HG03565 (cell line): Measurements from ENCODE around the gene TIMP4.

ENCODE experiments used
- ATAC-seq: cut with Tn5 transposase; IDR thresholded peaks from one replicate; pipeline ENCODE4 v1.9.1; 2021; ENCODE audit warnings: mild to moderate bottlenecking, moderate library complexity; ENCODE audit not compliant: unreplicated experiment

TIMP4 gene

DNA sequence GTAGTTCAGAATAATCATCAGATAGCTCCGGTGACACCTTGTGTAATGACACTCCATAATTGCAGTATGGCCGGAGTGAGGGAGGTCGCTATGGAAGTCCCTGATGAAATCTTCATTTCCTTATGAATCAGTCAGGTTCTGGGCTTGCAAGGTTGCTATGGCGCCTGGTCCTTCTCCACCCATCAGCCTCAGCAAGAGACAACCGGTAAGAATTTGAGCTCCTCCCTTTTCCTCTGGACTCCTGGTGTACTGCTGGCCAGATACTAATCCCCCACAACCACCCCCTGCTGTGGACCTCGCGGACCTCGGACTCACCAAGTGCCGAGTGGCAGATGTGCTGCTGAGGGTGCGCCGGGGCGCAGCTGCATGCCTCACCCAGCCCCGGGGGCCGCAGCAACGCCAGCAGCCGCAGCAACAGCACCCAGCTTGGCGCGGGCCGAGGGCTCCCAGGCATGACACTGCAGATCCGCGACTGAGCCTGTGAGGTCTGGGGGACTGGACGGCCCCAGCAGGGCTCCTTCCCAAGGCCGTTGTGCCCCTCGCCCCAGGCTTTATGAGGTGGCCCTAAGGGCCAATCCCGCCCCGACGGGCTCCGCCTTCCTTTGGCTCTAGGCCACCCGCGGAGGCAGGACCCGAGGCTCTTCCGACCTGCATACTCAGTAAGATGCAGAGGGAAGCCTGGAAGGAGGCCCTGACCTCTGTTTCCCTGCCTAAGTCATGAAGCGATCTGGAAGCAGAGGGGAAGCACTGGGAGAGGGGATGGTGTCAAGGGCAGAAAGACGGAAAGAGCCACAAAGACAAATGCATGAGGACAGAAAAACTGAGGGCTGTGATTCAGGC is at the start of gene TIMP4:
TSS of gene TIMP4 (minus strand) at position 526 of the 840 bp plus-strand sequence. CDS start at position 454, 72 bp downstream.
- ATAC-seq = no peak

GRCh38 chr3:12205171-12205570 is 46.5 kb upstream of the TIMP4 start:
- no peak for ATAC-seq

DNA sequence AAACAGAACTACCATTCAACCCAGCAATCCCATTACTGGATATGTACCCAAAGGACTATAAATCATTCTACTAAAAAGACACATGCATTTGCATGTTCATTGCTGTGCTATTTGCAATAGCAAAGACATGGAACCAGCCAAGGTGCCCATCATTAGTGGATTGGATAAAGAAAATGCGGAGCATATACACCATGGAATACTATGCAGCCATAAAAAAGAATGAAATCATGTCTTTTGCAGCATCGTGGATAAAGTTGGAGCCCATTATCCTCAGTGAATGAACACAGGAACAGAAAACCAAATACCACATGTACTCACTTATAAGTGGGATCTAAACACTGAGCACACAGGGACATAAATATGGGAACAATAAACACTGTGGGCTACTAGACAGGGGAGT is 43.1 kb upstream of the TIMP4 start:
- no peak for ATAC-seq

GRCh38 chr3:12198301-12198700 is 39.6 kb upstream of the TIMP4 start:
- no peak for ATAC-seq

- peak; percentile 35 for ATAC-seq
Measured at GRCh38 chr3:12197475-12197874, 38.8 kb upstream of the TIMP4 start.

DNA sequence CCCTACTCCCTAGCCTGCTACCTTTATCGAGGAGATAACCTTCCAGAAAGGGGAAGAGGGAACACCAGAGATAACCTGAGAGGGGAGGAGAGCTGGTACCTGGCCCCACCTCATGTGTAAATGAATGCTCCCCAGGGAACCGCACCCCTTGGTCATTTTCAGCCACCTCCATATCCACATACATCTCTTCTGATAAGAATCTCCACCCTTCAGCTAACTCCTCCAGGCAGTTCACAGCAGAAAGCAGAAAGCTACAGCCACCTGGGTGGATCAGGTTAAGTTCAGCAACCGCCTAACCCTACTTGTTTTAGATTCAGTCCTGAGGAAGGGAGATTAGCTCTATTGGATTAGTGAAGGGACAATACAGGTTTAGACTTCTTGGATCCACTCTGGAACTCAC is 38.0 kb upstream of the TIMP4 start:
- ATAC-seq = no peak

- ATAC-seq = no peak
Measured at GRCh38 chr3:12195231-12195630, 36.5 kb upstream of the TIMP4 start.

- peak; percentile 35 for ATAC-seq
Measured at GRCh38 chr3:12194669-12195161, 36.0 kb upstream of the TIMP4 start.

DNA sequence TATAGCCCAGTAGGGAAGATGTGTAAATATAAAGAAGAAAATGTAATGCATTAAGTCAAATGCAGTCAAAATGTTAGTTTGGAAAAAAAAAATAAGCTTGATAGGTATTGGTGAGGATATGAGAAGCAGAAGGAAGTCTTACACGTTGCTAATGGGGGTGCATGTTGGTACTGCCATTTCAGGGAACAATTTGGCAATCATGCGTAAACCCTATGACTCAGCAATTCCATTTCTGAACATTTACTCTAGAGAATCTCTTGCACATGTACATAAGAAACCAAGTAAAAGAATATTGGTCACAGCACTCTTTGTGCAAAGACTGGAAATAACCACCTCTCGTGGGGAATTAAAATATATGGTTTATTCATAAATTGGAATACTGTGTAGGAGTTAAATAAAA is 35.5 kb upstream of the TIMP4 start:
- peak; percentile 15 for ATAC-seq

GRCh38 chr3:12193485-12194165 is 34.9 kb upstream of the TIMP4 start:
- ATAC-seq = peak; percentile 56

GRCh38 chr3:12192655-12193484 is 34.2 kb upstream of the TIMP4 start:
- no peak for ATAC-seq

DNA sequence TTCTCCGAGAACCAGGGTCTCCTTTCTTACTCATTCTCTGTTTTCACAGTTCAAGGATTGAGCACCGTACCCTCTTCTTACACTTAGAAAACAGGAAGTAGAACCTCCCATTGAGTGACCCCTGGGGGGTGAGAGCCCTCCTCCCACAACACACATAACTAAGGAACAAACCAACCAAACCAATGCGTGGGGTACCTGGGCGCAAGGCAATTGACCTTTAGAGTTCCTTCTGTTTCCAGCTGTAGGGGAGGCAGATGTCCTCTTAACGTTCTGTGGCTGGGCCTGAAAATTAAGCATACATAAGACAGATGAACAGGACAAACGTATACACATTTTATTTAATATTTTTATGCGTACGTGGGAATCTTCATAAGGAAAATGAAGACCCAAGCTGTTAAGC is 33.5 kb upstream of the TIMP4 start:
- ATAC-seq = no peak

- no peak for ATAC-seq
Measured at GRCh38 chr3:12191559-12191958, 32.8 kb upstream of the TIMP4 start.

DNA sequence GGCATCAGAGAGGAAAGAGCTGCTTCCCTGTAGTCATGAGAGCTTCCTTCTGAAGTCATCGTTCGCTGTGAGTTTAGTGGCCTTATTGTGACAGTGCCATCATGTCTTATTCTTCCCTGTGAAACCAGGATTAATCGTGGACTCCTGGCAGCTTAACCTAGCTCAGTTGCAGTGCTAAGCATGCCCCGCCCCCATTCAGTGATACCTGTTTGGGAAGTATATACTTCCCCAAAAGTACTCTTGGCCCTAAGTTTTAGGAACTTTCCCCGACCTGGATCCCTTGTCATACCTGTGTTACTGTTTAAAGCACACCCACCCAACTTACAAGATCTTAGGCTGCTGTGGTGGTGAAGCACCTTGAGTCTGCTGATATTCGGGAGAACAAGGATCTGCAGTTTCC is 32.1 kb upstream of the TIMP4 start:
- ATAC-seq = no peak

DNA sequence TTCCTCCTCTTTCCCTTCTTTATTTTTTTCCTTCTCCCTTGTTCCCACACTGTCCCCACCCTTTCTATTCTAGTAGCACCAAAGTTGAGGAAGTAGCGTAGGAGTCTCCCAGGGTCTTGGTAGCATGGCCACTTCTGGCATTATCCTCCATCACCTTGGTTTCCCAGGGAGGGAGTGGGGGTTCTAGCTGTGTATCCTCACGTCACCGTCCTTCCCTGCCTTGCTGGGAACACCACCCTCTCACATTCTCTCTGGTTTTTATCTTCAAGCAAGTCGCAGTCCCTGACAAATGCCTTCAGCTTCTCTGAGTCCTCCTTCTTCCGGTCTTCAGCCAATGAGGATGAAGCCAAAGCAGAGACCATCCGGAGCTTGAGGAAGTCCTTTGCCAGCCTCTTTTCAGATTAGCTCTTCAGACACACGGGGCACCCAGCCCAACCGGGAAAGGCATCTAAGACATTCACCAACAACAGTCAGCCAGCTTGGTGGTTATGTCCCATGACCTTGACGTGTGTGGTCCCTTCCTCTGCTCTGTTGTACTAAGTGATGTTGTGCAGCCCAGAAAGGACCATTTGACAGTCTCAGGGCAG is 31.6 kb upstream of the TIMP4 start:
- no peak for ATAC-seq

GRCh38 chr3:12188681-12189287 is 30.1 kb upstream of the TIMP4 start:
- no peak for ATAC-seq

- ATAC-seq = no peak
Measured at GRCh38 chr3:12188328-12188648, 29.6 kb upstream of the TIMP4 start.

GRCh38 chr3:12187448-12188327 is 29.0 kb upstream of the TIMP4 start:
- peak; percentile 53 for ATAC-seq

GRCh38 chr3:12186515-12187286 is 28.0 kb upstream of the TIMP4 start:
- no peak for ATAC-seq
